OCI-M2 (cell line): ENCODE measurements around the gene IL9.

Experiments used
- DNase-seq: peaks from one replicate; lab custom pipeline; 2025; ENCODE audit not compliant: unreplicated experiment; lab: John Stamatoyannopoulos, UW

IL9 gene

GRCh38 chr5:135895474-135896006 lies at the start of gene IL9:
TSS of gene IL9 (minus strand) at chr5:135895841. CDS start at chr5:135895816, 25 bp downstream.
- no peak for DNase-seq

GRCh38 chr5:135944967-135945560 lies 49.4 kb upstream of the IL9 start:
- no peak for DNase-seq

GRCh38 chr5:135944564-135944963 lies 48.9 kb upstream of the IL9 start:
- no peak for DNase-seq

GRCh38 chr5:135942202-135942771 lies 46.6 kb upstream of the IL9 start:
- no peak for DNase-seq

- no peak for DNase-seq
These were observed 46.1 kb upstream of the IL9 start for GRCh38 chr5:135941711-135942110.

GRCh38 chr5:135937245-135937911 lies 41.7 kb upstream of the IL9 start:
- DNase-seq: no peak

- DNase-seq: no peak
These were observed 39.3 kb upstream of the IL9 start for GRCh38 chr5:135934939-135935338.

GRCh38 chr5:135930949-135931295 lies 35.3 kb upstream of the IL9 start:
- no peak for DNase-seq

GRCh38 chr5:135930029-135930948 lies 34.6 kb upstream of the IL9 start:
- DNase-seq: no peak

- no peak for DNase-seq
These were observed 25.7 kb upstream of the IL9 start for GRCh38 chr5:135921388-135921787.

GRCh38 chr5:135920199-135920598 lies 24.6 kb upstream of the IL9 start:
- no peak for DNase-seq

GRCh38 chr5:135916638-135917263 lies 21.1 kb upstream of the IL9 start:
- no peak for DNase-seq

- DNase-seq: no peak
These were observed 19.9 kb upstream of the IL9 start for GRCh38 chr5:135915466-135916001.

- DNase-seq: no peak
These were observed 18.3 kb upstream of the IL9 start for GRCh38 chr5:135913713-135914626.

- no peak for DNase-seq
These were observed 9.5 kb upstream of the IL9 start for GRCh38 chr5:135905144-135905543.

- no peak for DNase-seq
These were observed 6.0 kb upstream of the IL9 start for GRCh38 chr5:135901633-135902032.

- DNase-seq: no peak
These were observed 4.6 kb upstream of the IL9 start for GRCh38 chr5:135900276-135900675.

GRCh38 chr5:135898651-135899050 lies 3.0 kb upstream of the IL9 start:
- DNase-seq: no peak

GRCh38 chr5:135894789-135895188 lies 852 bp downstream of the IL9 start:
- no peak for DNase-seq

- no peak for DNase-seq
These were observed 1.4 kb downstream of the IL9 start for GRCh38 chr5:135894276-135894675.
